OCI-LY3 (cell line): ENCODE measurements around the gene LRPPRC.

Experiments
- CTCF ChIP-seq: fragments of 200-600, 300-600 bp; sonication (generic); IDR thresholded peaks from 2 replicates; pipeline ENCODE4 v1.5.1; 2014; ENCODE audit warnings: antibody characterized with exemption, low read length, low read depth
- EZH2phosphoT487 ChIP-seq: fragments of 200-600 bp; shearing (Covaris generic); IDR thresholded peaks from 2 replicates; pipeline ENCODE4 v1.6.1; 2018; ENCODE audit warnings: antibody characterized with exemption, mixed run types, low read depth

GRCh38 chr2:44005846-44006245 lies 10.1 kb upstream of the LRPPRC start:
- TF ChIP-seq CTCF (no peak), EZH2phosphoT487 (no peak)
